ENCODE measurements around the gene C1orf56. TPM values are rescaled to one million over a fixed set of nuclear protein-coding genes. Genes with fewer than 3 reads are reported as not detected.

The C1orf56 gene
- total and polyA plus RNA-seq, 2 donors (not counting 3 experiments of a cell fraction or from before 2014, with no cell fraction given) = 3.0 to 3.5 TPM

- peaks cover 0 to 11% of the 10 kb centered on the region in 2 experiments for H3K36me3 ChIP-seq (ENCODE audit: control insufficient read depth in 2 of 2, extremely low read depth in 1 of 2, insufficient read depth in 2 of 2, low read length in 2 of 2)
- dilution Hi-C loops (cut with MboI; ENCODE audit: extremely low pct_ligation_motif_present, low sequenced_read_pairs) = no loop called here
- H3K9me3 ChIP-seq (replicated peaks; ENCODE audit: control insufficient read depth, insufficient read depth, low read length) = no peaks in the 10 kb centered on the region
- no peak overlapping the region for H3K4me3 ChIP-seq (replicated peaks in 1 of 3; ENCODE audit: insufficient read depth in 1 of 3, low read depth in 1 of 3, low read length in 3 of 3)
- TF ChIP-seq POLR2A (IDR thresholded peaks at IDR 0.05; ENCODE audit: low read depth, low read length) (no peak), CTCF (IDR thresholded peaks at IDR 0.05; ENCODE audit: extremely low read depth in 1 of 2, insufficient read depth in 1 of 2, low read depth in 1 of 2, low read length in 2 of 2) (no peak), POLR2AphosphoS5 (IDR thresholded peaks at IDR 0.05; ENCODE audit: insufficient read depth, low read depth, low read length) (no peak), MYC (IDR thresholded peaks at IDR 0.05; ENCODE audit: low read depth, low read length) (no peak)
- no TSS peak for BruUV-seq (replicated peaks)
- CTCF ChIA-PET = interaction anchor here (1.6 to 12.3 kb wide), 2 partner anchors 19 to 24 kb away, joined by 6 to 278 read pairs; partner anchors contain the start of genes ANXA9 and CERS2
- no peak overlapping the region for H3K4me2 ChIP-seq (ENCODE audit: insufficient read depth, low read length)
- H3K9me1 ChIP-seq (replicated peaks; ENCODE audit: control insufficient read depth, extremely low read depth, insufficient read depth, low read length) = no peaks in the 10 kb centered on the region
- intact Hi-C loops (cut with micrococcal nuclease) = no loop called here
- no peaks in the 10 kb centered on the region for H3K27me3 ChIP-seq (ENCODE audit: control insufficient read depth in 2 of 2, insufficient read depth in 2 of 2, low read length in 2 of 2)
- H3K4me1 ChIP-seq (ENCODE audit: control insufficient read depth, extremely low read depth, insufficient read depth, low read length) = peaks cover 11% of the 10 kb centered on the region
- POLR2A ChIA-PET = no interaction called here
- FAIRE-seq (no peak), DNase-seq (ENCODE audit: low read depth, low spot score) (no peak)
- no peak overlapping the region for H3K9ac ChIP-seq (replicated peaks; ENCODE audit: extremely low read depth, insufficient read depth, low read length)
- H3K79me2 ChIP-seq (ENCODE audit: control insufficient read depth, insufficient read depth, low read length) = no peaks in the 10 kb centered on the region
- H2AFZ ChIP-seq (ENCODE audit: low read depth, low read length) = no peak overlapping the region
- H4K20me1 ChIP-seq (replicated peaks; ENCODE audit: control insufficient read depth, extremely low read depth, insufficient read depth, low read length) = no peaks in the 10 kb centered on the region
- no peak overlapping the region for H3K27ac ChIP-seq (ENCODE audit: insufficient read depth, low read depth, low read length)
Measured at GRCh38 chr1:151000408-151000807, 47.1 kb upstream of the C1orf56 start.

DNA sequence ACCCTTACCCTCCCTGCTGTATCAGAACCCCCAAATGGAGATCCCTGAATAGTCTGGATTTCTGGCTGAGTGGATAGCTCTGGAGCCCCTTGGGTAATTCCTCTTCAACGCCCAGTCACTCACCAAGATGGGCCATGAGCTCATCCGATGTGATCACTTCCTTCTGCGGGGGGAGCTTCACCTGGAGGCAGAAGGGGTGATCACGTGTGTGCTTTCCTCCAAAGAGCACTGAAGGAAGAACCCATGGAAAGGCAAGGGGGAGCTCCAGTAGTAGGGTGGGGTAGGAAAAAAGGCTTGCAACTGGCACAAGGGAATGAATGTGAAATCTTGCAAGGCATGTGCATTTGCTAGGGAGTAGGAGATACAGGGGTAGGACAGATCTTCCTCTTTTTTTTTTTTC lies 45.9 kb upstream of the C1orf56 start:
- Histone ChIP-seq H3K9ac (replicated peaks; ENCODE audit: extremely low read depth, insufficient read depth, low read length) (no peak overlapping the region), H3K4me3 (replicated peaks in 1 of 3; ENCODE audit: insufficient read depth in 1 of 3, low read depth in 1 of 3, low read length in 3 of 3) (no peak overlapping the region)
- FAIRE-seq = no peak

More for the DNA sequence above, 45.9 kb upstream of the C1orf56 start:
- peaks cover 0 to 11% of the 10 kb centered on the region in 2 experiments for H3K36me3 ChIP-seq (ENCODE audit: control insufficient read depth in 2 of 2, extremely low read depth in 1 of 2, insufficient read depth in 2 of 2, low read length in 2 of 2)
- no peaks in the 10 kb centered on the region for H4K20me1 ChIP-seq (replicated peaks; ENCODE audit: control insufficient read depth, extremely low read depth, insufficient read depth, low read length)
- ChIA-PET CTCF (interaction anchor here (1.2 to 12.3 kb wide), 2 partner anchors 10 to 20 kb away, joined by 4 to 278 read pairs; partner anchors contain the start of genes ANXA9 and CERS2), POLR2A (interaction anchor here (0.5 kb wide), 1 partner anchor 725 kb away, joined by 5 read pairs; no protein-coding TSS in a partner anchor)
- BruUV-seq (replicated peaks) = no TSS peak
- TF ChIP-seq FOS (IDR thresholded peaks at IDR 0.05; ENCODE audit: borderline replicate concordance, insufficient read depth, low read length) = no peak
- no peak for TF ChIP-seq CTCF (IDR thresholded peaks at IDR 0.05; ENCODE audit: extremely low read depth in 1 of 2, insufficient read depth in 1 of 2, low read depth in 1 of 2, low read length in 2 of 2)
- TF ChIP-seq MYC (IDR thresholded peaks at IDR 0.05; ENCODE audit: low read depth, low read length) = no peak
- no peak for TF ChIP-seq EZH2 (IDR thresholded peaks at IDR 0.05; ENCODE audit: borderline replicate concordance, low read depth, low read length, severe bottlenecking)
- no peak for TF ChIP-seq JUN (IDR thresholded peaks at IDR 0.05; ENCODE audit: borderline replicate concordance, insufficient read depth, insufficient read length, low read depth)
- TF ChIP-seq MAX (IDR thresholded peaks at IDR 0.05; ENCODE audit: insufficient read depth, insufficient read length) = no peak
- no peak for TF ChIP-seq GATA2 (IDR thresholded peaks at IDR 0.05; ENCODE audit: insufficient read depth, insufficient read length, low read depth, low read length)
- TF ChIP-seq POLR2A (IDR thresholded peaks at IDR 0.05; ENCODE audit: low read depth, low read length) = no peak
- TF ChIP-seq POLR2AphosphoS5 (IDR thresholded peaks at IDR 0.05; ENCODE audit: insufficient read depth, low read depth, low read length) = no peak
- no peak overlapping the region for H3K4me2 ChIP-seq (ENCODE audit: insufficient read depth, low read length)
- peaks cover 22% of the 10 kb centered on the region for H3K4me1 ChIP-seq (ENCODE audit: control insufficient read depth, extremely low read depth, insufficient read depth, low read length)
- no peaks in the 10 kb centered on the region for H3K9me3 ChIP-seq (replicated peaks; ENCODE audit: control insufficient read depth, insufficient read depth, low read length)
- dilution Hi-C loops (cut with MboI; ENCODE audit: extremely low pct_ligation_motif_present, low sequenced_read_pairs) = no loop called here
- no peak overlapping the region for H3K27ac ChIP-seq (ENCODE audit: insufficient read depth, low read depth, low read length)
- H2AFZ ChIP-seq (ENCODE audit: low read depth, low read length) = no peak overlapping the region
- no peaks in the 10 kb centered on the region for H3K27me3 ChIP-seq (ENCODE audit: control insufficient read depth in 2 of 2, insufficient read depth in 2 of 2, low read length in 2 of 2)
- H3K79me2 ChIP-seq (ENCODE audit: control insufficient read depth, insufficient read depth, low read length) = no peaks in the 10 kb centered on the region
- intact Hi-C loops (cut with micrococcal nuclease) = no loop called here
- no peak for DNase-seq (ENCODE audit: low read depth, low spot score)
- H3K9me1 ChIP-seq (replicated peaks; ENCODE audit: control insufficient read depth, extremely low read depth, insufficient read depth, low read length) = no peaks in the 10 kb centered on the region

All from endothelial cell of umbilical vein (primary cell).